ENCODE data around the gene TBX6.

DNA sequence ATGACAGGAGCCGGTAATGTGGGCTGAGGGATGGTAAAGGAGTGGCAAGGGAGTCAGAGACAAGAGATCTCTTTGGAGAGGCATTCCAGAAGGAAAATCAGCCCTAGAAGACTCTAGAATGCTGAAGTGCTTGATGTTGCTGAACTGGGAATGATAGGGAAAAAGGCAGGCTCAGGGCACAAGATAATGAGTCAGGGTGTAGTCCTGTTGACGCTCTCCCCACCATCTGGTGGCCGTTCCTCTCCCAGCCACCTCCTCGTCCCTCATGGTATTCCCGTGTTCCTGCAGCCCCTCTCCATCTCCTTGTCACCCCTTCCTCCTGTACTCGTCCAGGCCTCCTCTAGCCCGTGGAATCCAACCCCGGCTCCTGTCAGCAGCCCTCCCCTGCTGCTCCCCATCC lies 37.3 kb downstream of the TBX6 start:
- TF ChIP-seq, protein P1, sequence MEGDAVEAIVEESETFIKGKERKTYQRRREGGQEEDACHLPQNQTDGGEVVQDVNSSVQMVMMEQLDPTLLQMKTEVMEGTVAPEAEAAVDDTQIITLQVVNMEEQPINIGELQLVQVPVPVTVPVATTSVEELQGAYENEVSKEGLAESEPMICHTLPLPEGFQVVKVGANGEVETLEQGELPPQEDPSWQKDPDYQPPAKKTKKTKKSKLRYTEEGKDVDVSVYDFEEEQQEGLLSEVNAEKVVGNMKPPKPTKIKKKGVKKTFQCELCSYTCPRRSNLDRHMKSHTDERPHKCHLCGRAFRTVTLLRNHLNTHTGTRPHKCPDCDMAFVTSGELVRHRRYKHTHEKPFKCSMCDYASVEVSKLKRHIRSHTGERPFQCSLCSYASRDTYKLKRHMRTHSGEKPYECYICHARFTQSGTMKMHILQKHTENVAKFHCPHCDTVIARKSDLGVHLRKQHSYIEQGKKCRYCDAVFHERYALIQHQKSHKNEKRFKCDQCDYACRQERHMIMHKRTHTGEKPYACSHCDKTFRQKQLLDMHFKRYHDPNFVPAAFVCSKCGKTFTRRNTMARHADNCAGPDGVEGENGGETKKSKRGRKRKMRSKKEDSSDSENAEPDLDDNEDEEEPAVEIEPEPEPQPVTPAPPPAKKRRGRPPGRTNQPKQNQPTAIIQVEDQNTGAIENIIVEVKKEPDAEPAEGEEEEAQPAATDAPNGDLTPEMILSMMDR (conservative IDR thresholded peaks at IDR 0.05; ENCODE audit: low read depth, low read length) = no peak
- TF ChIP-seq, protein P2, sequence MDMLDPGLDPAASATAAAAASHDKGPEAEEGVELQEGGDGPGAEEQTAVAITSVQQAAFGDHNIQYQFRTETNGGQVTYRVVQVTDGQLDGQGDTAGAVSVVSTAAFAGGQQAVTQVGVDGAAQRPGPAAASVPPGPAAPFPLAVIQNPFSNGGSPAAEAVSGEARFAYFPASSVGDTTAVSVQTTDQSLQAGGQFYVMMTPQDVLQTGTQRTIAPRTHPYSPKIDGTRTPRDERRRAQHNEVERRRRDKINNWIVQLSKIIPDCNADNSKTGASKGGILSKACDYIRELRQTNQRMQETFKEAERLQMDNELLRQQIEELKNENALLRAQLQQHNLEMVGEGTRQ (IDR thresholded peaks at IDR 0.05; ENCODE audit: low read depth, low read length) = no peak
- TF ChIP-seq POLR2A (IDR thresholded peaks at IDR 0.05; ENCODE audit: low read depth, low read length) (no peak), MXI1 (IDR thresholded peaks at IDR 0.05; ENCODE audit: borderline replicate concordance, low read depth, low read length) (no peak), BHLHE40 (IDR thresholded peaks at IDR 0.05; ENCODE audit: low read depth, low read length) (no peak), FOS (IDR thresholded peaks at IDR 0.05; ENCODE audit: low read depth, low read length) (no peak), CEBPB (IDR thresholded peaks at IDR 0.05; ENCODE audit: low read depth, low read length) (no peak), RAD21 (IDR thresholded peaks at IDR 0.05; ENCODE audit: low read length) (no peak), NFE2L2 (IDR thresholded peaks at IDR 0.05; ENCODE audit: low read depth, low read length) (no peak), RCOR1 (IDR thresholded peaks at IDR 0.05; ENCODE audit: insufficient replicate concordance, low read length) (no peak), CHD1 (IDR thresholded peaks at IDR 0.05; ENCODE audit: low read depth, low read length) (no peak), MAZ (IDR thresholded peaks at IDR 0.05; ENCODE audit: borderline replicate concordance, low read depth, low read length) (no peak)
